ENCODE data around the gene ZNF862.

ZNF862 gene

GRCh38 chr7:149819141-149819960, 18.8 kb upstream of the ZNF862 start:
- no CpG with 5 or more reads among the region's 28 CpGs for WGBS (ENCODE audit: extremely low coverage, insufficient coverage, low lambda C conversion rate)
- H4K5ac ChIP-seq (ENCODE audit: low read length), result no peak overlapping the region

GRCh38 chr7:149819961-149820340, 18.2 kb upstream of the ZNF862 start:
- Histone ChIP-seq H3K56ac (ENCODE audit: low read length) (no peak overlapping the region), H3K27me3 (ENCODE audit: insufficient read depth, low read length, poor library complexity) (no peaks in the 10 kb centered on the region), H3K4me3 (ENCODE audit: low read length) (no peak overlapping the region), H3K27ac (ENCODE audit: low read depth, low read length) (no peak overlapping the region), H2AK5ac (ENCODE audit: low read length) (no peak overlapping the region), H3K9ac (ENCODE audit: low read length) (no peak overlapping the region), H3K4ac (ENCODE audit: low read depth, low read length) (no peak overlapping the region), H3K36me3 (ENCODE audit: control insufficient read depth, insufficient read depth, low read length) (no peaks in the 10 kb centered on the region), H3K79me1 (ENCODE audit: low read length) (no peaks in the 10 kb centered on the region), H2BK120ac (ENCODE audit: low read depth, low read length) (no peak overlapping the region), H3K79me2 (ENCODE audit: control insufficient read depth, insufficient read depth, low read length) (no peaks in the 10 kb centered on the region), H3K23ac (ENCODE audit: low read length) (no peak overlapping the region), H3K18ac (ENCODE audit: low read length) (no peak overlapping the region), H3K4me2 (ENCODE audit: low read length) (no peak overlapping the region), H4K5ac (ENCODE audit: low read length) (no peak overlapping the region), H2BK15ac (replicated peaks; ENCODE audit: low read depth) (no peak overlapping the region), H3K4me1 (ENCODE audit: control insufficient read depth, low read depth, low read length) (no peaks in the 10 kb centered on the region), H4K8ac (ENCODE audit: low read depth, low read length) (no peak overlapping the region), H2BK5ac (ENCODE audit: low read length) (no peak overlapping the region)
- WGBS (ENCODE audit: extremely low coverage, insufficient coverage, low lambda C conversion rate), result no CpG with 5 or more reads among the region's 7 CpGs
- DNase-seq, result no peak

More at GRCh38 chr7:149819141-149819960, 18.8 kb upstream of the ZNF862 start:
- Histone ChIP-seq H3K18ac (ENCODE audit: low read length) (no peak overlapping the region), H2AK5ac (ENCODE audit: low read length) (no peak overlapping the region), H3K79me1 (ENCODE audit: low read length) (no peaks in the 10 kb centered on the region), H2BK5ac (ENCODE audit: low read length) (no peak overlapping the region), H2BK15ac (replicated peaks; ENCODE audit: low read depth) (no peak overlapping the region), H3K23ac (ENCODE audit: low read length) (no peak overlapping the region), H3K4me1 (ENCODE audit: control insufficient read depth, low read depth, low read length) (no peaks in the 10 kb centered on the region), H3K4me2 (ENCODE audit: low read length) (no peak overlapping the region), H3K4me3 (ENCODE audit: low read length) (no peak overlapping the region), H3K79me2 (ENCODE audit: control insufficient read depth, insufficient read depth, low read length) (no peaks in the 10 kb centered on the region), H3K36me3 (ENCODE audit: control insufficient read depth, insufficient read depth, low read length) (no peaks in the 10 kb centered on the region), H2BK120ac (ENCODE audit: low read depth, low read length) (no peak overlapping the region), H4K8ac (ENCODE audit: low read depth, low read length) (no peak overlapping the region), H3K4ac (ENCODE audit: low read depth, low read length) (no peak overlapping the region), H3K56ac (ENCODE audit: low read length) (no peak overlapping the region), H3K27me3 (ENCODE audit: insufficient read depth, low read length, poor library complexity) (no peaks in the 10 kb centered on the region), H3K27ac (ENCODE audit: low read depth, low read length) (no peak overlapping the region), H3K9ac (ENCODE audit: low read length) (no peak overlapping the region)
- DNase-seq, result no peak

GRCh38 chr7:149820622-149821190, 17.5 kb upstream of the ZNF862 start:
- H3K4me3 ChIP-seq (ENCODE audit: low read length), result no peak overlapping the region
- no peaks in the 10 kb centered on the region for H3K36me3 ChIP-seq (ENCODE audit: control insufficient read depth, insufficient read depth, low read length)
- no peaks in the 10 kb centered on the region for H3K27me3 ChIP-seq (ENCODE audit: insufficient read depth, low read length, poor library complexity)
- no peaks in the 10 kb centered on the region for H3K79me1 ChIP-seq (ENCODE audit: low read length)
- H3K4ac ChIP-seq (ENCODE audit: low read depth, low read length), result no peak overlapping the region
- H3K56ac ChIP-seq (ENCODE audit: low read length), result no peak overlapping the region
- no peak for DNase-seq
- no peak overlapping the region for H3K4me2 ChIP-seq (ENCODE audit: low read length)
- no CpG with 5 or more reads among the region's 17 CpGs for WGBS (ENCODE audit: extremely low coverage, insufficient coverage, low lambda C conversion rate)
- H3K79me2 ChIP-seq (ENCODE audit: control insufficient read depth, insufficient read depth, low read length), result no peaks in the 10 kb centered on the region
- H2BK15ac ChIP-seq (replicated peaks; ENCODE audit: low read depth), result no peak overlapping the region
- H3K27ac ChIP-seq (ENCODE audit: low read depth, low read length), result no peak overlapping the region
- no peak overlapping the region for H2BK120ac ChIP-seq (ENCODE audit: low read depth, low read length)
- no peak overlapping the region for H3K18ac ChIP-seq (ENCODE audit: low read length)
- no peak overlapping the region for H3K23ac ChIP-seq (ENCODE audit: low read length)
- H4K5ac ChIP-seq (ENCODE audit: low read length), result no peak overlapping the region
- no peak overlapping the region for H2AK5ac ChIP-seq (ENCODE audit: low read length)
- no peak overlapping the region for H2BK5ac ChIP-seq (ENCODE audit: low read length)
- no peaks in the 10 kb centered on the region for H3K4me1 ChIP-seq (ENCODE audit: control insufficient read depth, low read depth, low read length)
- H3K9ac ChIP-seq (ENCODE audit: low read length), result no peak overlapping the region
- H4K8ac ChIP-seq (ENCODE audit: low read depth, low read length), result no peak overlapping the region

- Histone ChIP-seq H3K4me2 (ENCODE audit: low read length) (no peak overlapping the region), H4K5ac (ENCODE audit: low read length) (no peak overlapping the region), H2BK5ac (ENCODE audit: low read length) (no peak overlapping the region), H2BK120ac (ENCODE audit: low read depth, low read length) (no peak overlapping the region), H3K4me3 (ENCODE audit: low read length) (no peak overlapping the region), H3K36me3 (ENCODE audit: control insufficient read depth, insufficient read depth, low read length) (no peaks in the 10 kb centered on the region), H2AK5ac (ENCODE audit: low read length) (no peak overlapping the region), H4K8ac (ENCODE audit: low read depth, low read length) (no peak overlapping the region), H3K4me1 (ENCODE audit: control insufficient read depth, low read depth, low read length) (no peaks in the 10 kb centered on the region), H3K56ac (ENCODE audit: low read length) (no peak overlapping the region), H2BK15ac (replicated peaks; ENCODE audit: low read depth) (no peak overlapping the region), H3K9ac (ENCODE audit: low read length) (no peak overlapping the region), H3K23ac (ENCODE audit: low read length) (no peak overlapping the region), H3K79me2 (ENCODE audit: control insufficient read depth, insufficient read depth, low read length) (no peaks in the 10 kb centered on the region), H3K18ac (ENCODE audit: low read length) (no peak overlapping the region), H3K27me3 (ENCODE audit: insufficient read depth, low read length, poor library complexity) (no peaks in the 10 kb centered on the region), H3K4ac (ENCODE audit: low read depth, low read length) (no peak overlapping the region), H3K27ac (ENCODE audit: low read depth, low read length) (no peak overlapping the region), H3K79me1 (ENCODE audit: low read length) (no peaks in the 10 kb centered on the region)
- DNase-seq, result no peak
- WGBS (ENCODE audit: extremely low coverage, insufficient coverage, low lambda C conversion rate), result no CpG with 5 or more reads among the region's 30 CpGs
Observed at GRCh38 chr7:149821191-149822148, 16.7 kb upstream of the ZNF862 start.

- H3K23ac ChIP-seq (ENCODE audit: low read length), result no peak overlapping the region
- no peak overlapping the region for H3K4ac ChIP-seq (ENCODE audit: low read depth, low read length)
- no peak overlapping the region for H3K56ac ChIP-seq (ENCODE audit: low read length)
- H3K79me2 ChIP-seq (ENCODE audit: control insufficient read depth, insufficient read depth, low read length), result no peaks in the 10 kb centered on the region
- H2BK5ac ChIP-seq (ENCODE audit: low read length), result no peak overlapping the region
- WGBS (ENCODE audit: extremely low coverage, insufficient coverage, low lambda C conversion rate), result no CpG with 5 or more reads among the region's 22 CpGs
- H3K27me3 ChIP-seq (ENCODE audit: insufficient read depth, low read length, poor library complexity), result no peaks in the 10 kb centered on the region
- H3K4me2 ChIP-seq (ENCODE audit: low read length), result no peak overlapping the region
- no peak overlapping the region for H2BK120ac ChIP-seq (ENCODE audit: low read depth, low read length)
- H3K9ac ChIP-seq (ENCODE audit: low read length), result no peak overlapping the region
- H3K27ac ChIP-seq (ENCODE audit: low read depth, low read length), result no peak overlapping the region
- H3K36me3 ChIP-seq (ENCODE audit: control insufficient read depth, insufficient read depth, low read length), result no peaks in the 10 kb centered on the region
- no peak overlapping the region for H4K8ac ChIP-seq (ENCODE audit: low read depth, low read length)
- no peaks in the 10 kb centered on the region for H3K79me1 ChIP-seq (ENCODE audit: low read length)
- no peak for DNase-seq
- H2AK5ac ChIP-seq (ENCODE audit: low read length), result no peak overlapping the region
- no peaks in the 10 kb centered on the region for H3K4me1 ChIP-seq (ENCODE audit: control insufficient read depth, low read depth, low read length)
- H3K18ac ChIP-seq (ENCODE audit: low read length), result no peak overlapping the region
- no peak overlapping the region for H2BK15ac ChIP-seq (replicated peaks; ENCODE audit: low read depth)
- no peak overlapping the region for H3K4me3 ChIP-seq (ENCODE audit: low read length)
- H4K5ac ChIP-seq (ENCODE audit: low read length), result no peak overlapping the region
Observed at GRCh38 chr7:149822353-149822943, 15.7 kb upstream of the ZNF862 start.

All from mesendoderm (in vitro differentiated cells).